ENCODE results near the gene ANXA2R. TPM values are rescaled to one million over a fixed set of nuclear protein-coding genes. Genes with fewer than 3 reads are reported as not detected.

The ANXA2R gene
- total and polyA plus RNA-seq, 9 of the 15 experiments (the other 6 are each of a cell fraction or from before 2014, with no cell fraction given), result 2.1 to 4.8 (median 3.4) TPM

- TF ChIP-seq, protein P1, sequence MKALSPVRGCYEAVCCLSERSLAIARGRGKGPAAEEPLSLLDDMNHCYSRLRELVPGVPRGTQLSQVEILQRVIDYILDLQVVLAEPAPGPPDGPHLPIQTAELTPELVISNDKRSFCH (CRISPR knock-in tag; IDR thresholded peaks at IDR 0.05), result no peak
- TF ChIP-seq, protein P1 (tag; IDR thresholded peaks at IDR 0.05), result 0 out of 2 replicates have a peak, but pooled peaks have one; percentile 43
- TF ChIP-seq RCOR1 (IDR thresholded peaks at IDR 0.05; ENCODE audit: borderline replicate concordance in 1 of 2, low read depth in 2 of 2, low read length in 2 of 2) (peak; percentile 46 to 78; a peak in 3 of 4 replicates), ZNF232 (CRISPR knock-in tag; IDR thresholded peaks at IDR 0.05) (peak; percentile 68; the same call in 1 of the 2 replicates), MBD2 (IDR thresholded peaks at IDR 0.05; ENCODE audit: borderline replicate concordance, low read depth) (no peak), NR4A1 (CRISPR knock-in tag; IDR thresholded peaks at IDR 0.05) (no peak), NR4A1 (tag; IDR thresholded peaks at IDR 0.05) (peak; percentile 73), ZZZ3 (IDR thresholded peaks at IDR 0.05) (no peak), HNRNPL (IDR thresholded peaks at IDR 0.05; ENCODE audit: low read depth, low read length) (no peak), SREBF1 (IDR thresholded peaks at IDR 0.05; ENCODE audit: borderline replicate concordance, low read depth, low read length) (no peak), MTA3 (IDR thresholded peaks at IDR 0.05; ENCODE audit: borderline replicate concordance) (no peak), ZNF124 (CRISPR knock-in tag; IDR thresholded peaks at IDR 0.05) (no peak), KDM4B (IDR thresholded peaks at IDR 0.05; ENCODE audit: borderline replicate concordance in 2 of 2, low read depth in 1 of 2) (peak; percentile 57 to 89; a peak in 2 of 4 replicates), ZNF174 (CRISPR knock-in tag; IDR thresholded peaks at IDR 0.05) (no peak), RBFOX2 (IDR thresholded peaks at IDR 0.05; ENCODE audit: low read depth, low read length) (peak; percentile 73), GTF2E2 (tag; IDR thresholded peaks at IDR 0.05) (no peak), ZNF717 (CRISPR knock-in tag; IDR thresholded peaks at IDR 0.05) (no peak), SIN3A (IDR thresholded peaks at IDR 0.05; ENCODE audit: borderline replicate concordance in 2 of 2, control insufficient read depth in 1 of 2, low read depth in 2 of 2, low read length in 2 of 2) (no peak; a peak in 2 of 4 replicates), ZNF644 (tag; IDR thresholded peaks at IDR 0.05; ENCODE audit: low read depth) (no peak), FOXK2 (conservative IDR thresholded peaks at IDR 0.05 in 1 of 2, IDR thresholded peaks at IDR 0.05 in 1 of 2; ENCODE audit: low read depth in 2 of 2) (peak; percentile 65 to 80; a peak in 3 of 4 replicates)
- TF ChIP-seq, protein P2, sequence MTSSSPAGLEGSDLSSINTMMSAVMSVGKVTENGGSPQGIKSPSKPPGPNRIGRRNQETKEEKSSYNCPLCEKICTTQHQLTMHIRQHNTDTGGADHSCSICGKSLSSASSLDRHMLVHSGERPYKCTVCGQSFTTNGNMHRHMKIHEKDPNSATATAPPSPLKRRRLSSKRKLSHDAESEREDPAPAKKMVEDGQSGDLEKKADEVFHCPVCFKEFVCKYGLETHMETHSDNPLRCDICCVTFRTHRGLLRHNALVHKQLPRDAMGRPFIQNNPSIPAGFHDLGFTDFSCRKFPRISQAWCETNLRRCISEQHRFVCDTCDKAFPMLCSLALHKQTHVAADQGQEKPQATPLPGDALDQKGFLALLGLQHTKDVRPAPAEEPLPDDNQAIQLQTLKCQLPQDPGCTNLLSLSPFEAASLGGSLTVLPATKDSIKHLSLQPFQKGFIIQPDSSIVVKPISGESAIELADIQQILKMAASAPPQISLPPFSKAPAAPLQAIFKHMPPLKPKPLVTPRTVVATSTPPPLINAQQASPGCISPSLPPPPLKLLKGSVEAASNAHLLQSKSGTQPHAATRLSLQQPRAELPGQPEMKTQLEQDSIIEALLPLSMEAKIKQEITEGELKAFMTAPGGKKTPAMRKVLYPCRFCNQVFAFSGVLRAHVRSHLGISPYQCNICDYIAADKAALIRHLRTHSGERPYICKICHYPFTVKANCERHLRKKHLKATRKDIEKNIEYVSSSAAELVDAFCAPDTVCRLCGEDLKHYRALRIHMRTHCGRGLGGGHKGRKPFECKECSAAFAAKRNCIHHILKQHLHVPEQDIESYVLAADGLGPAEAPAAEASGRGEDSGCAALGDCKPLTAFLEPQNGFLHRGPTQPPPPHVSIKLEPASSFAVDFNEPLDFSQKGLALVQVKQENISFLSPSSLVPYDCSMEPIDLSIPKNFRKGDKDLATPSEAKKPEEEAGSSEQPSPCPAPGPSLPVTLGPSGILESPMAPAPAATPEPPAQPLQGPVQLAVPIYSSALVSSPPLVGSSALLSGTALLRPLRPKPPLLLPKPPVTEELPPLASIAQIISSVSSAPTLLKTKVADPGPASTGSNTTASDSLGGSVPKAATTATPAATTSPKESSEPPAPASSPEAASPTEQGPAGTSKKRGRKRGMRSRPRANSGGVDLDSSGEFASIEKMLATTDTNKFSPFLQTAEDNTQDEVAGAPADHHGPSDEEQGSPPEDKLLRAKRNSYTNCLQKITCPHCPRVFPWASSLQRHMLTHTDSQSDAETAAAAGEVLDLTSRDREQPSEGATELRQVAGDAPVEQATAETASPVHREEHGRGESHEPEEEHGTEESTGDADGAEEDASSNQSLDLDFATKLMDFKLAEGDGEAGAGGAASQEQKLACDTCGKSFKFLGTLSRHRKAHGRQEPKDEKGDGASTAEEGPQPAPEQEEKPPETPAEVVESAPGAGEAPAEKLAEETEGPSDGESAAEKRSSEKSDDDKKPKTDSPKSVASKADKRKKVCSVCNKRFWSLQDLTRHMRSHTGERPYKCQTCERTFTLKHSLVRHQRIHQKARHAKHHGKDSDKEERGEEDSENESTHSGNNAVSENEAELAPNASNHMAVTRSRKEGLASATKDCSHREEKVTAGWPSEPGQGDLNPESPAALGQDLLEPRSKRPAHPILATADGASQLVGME (CRISPR knock-in tag; IDR thresholded peaks at IDR 0.05), result no peak
Observed at GRCh38 chr5:43040287-43041098, at the start of gene ANXA2R (continued).

Measured in K562 (cell line).